Measurements from ENCODE around the gene PRKAR2A. TPM values are rescaled to one million over a fixed set of nuclear protein-coding genes. Genes with fewer than 3 reads are reported as not detected.

Gene PRKAR2A
- polyA plus RNA-seq, 3 donors: 7.5 to 13.0 (median 12.3) TPM

- Histone ChIP-seq H4K20me1 (ENCODE audit: insufficient read depth, low read length) (no peaks in the 10 kb centered on the region), H3K79me2 (ENCODE audit: insufficient read depth, low read length) (no peaks in the 10 kb centered on the region), H3K4me2 (replicated peaks; ENCODE audit: extremely low read depth, low read length, poor library complexity, severe bottlenecking) (no peak overlapping the region), H3K4me1 (ENCODE audit: control insufficient read depth in 1 of 2, insufficient read depth in 2 of 2, low read length in 2 of 2) (peaks cover under 1 to 3% of the 10 kb centered on the region in 2 donors), H2AFZ (ENCODE audit: insufficient read depth, low read depth, low read length, poor library complexity, severe bottlenecking) (no peak overlapping the region), H3K36me3 (replicated peaks in 1 of 2; ENCODE audit: control insufficient read depth in 1 of 2, insufficient read depth in 2 of 2, low read length in 2 of 2) (peaks cover 6 to 63% of the 10 kb centered on the region in 2 donors), H3K27me3 (ENCODE audit: control insufficient read depth in 2 of 2, insufficient read depth in 2 of 2, low read length in 2 of 2) (no peaks in the 10 kb centered on the region), H3K4me3 (replicated peaks in 1 of 3; ENCODE audit: low read depth in 2 of 3, low read length in 3 of 3) (no peak overlapping the region), H3K9ac (ENCODE audit: insufficient read depth, low read length, poor library complexity, severe bottlenecking) (no peak overlapping the region), H3K27ac (ENCODE audit: low read depth in 1 of 2, low read length in 2 of 2) (no peak overlapping the region), H3K9me3 (replicated peaks in 1 of 2; ENCODE audit: control insufficient read depth in 1 of 2, insufficient read depth in 1 of 2, low read length in 2 of 2) (no peaks in the 10 kb centered on the region)
- H3K27ac Mint-ChIP-seq: peak overlapping the region in 1 of 7 donors; percentile 36
- H3K27me3 Mint-ChIP-seq (ENCODE audit: low read depth in 3 of 3): no peaks in the 10 kb centered on the region
- no peaks in the 10 kb centered on the region for H3K9me3 Mint-ChIP-seq
- no peak overlapping the region for H3K4me3 Mint-ChIP-seq
- no peak for DNase-seq
- whole genome bisulfite sequencing (ENCODE audit: insufficient coverage): 96% methylated on average over 4 of the region's 5 CpGs
- intact Hi-C loops (cut with micrococcal nuclease): no loop called here
- H3K36me3 Mint-ChIP-seq: peaks cover 41 to 81% of the 10 kb centered on the region in 2 donors
- TF ChIP-seq CTCF (IDR thresholded peaks at IDR 0.05): no peak
- H3K4me1 Mint-ChIP-seq: peaks cover 2% of the 10 kb centered on the region
Observed at GRCh38 chr3:48756640-48757039, 91.0 kb downstream of the PRKAR2A start.

GRCh38 chr3:48750856-48751255 lies 96.8 kb downstream of the PRKAR2A start:
- Histone ChIP-seq H3K4me2 (replicated peaks; ENCODE audit: extremely low read depth, low read length, poor library complexity, severe bottlenecking) (peak overlapping the region; percentile 14), H3K27me3 (ENCODE audit: control insufficient read depth in 2 of 2, insufficient read depth in 2 of 2, low read length in 2 of 2) (no peaks in the 10 kb centered on the region), H3K9ac (ENCODE audit: insufficient read depth, low read length, poor library complexity, severe bottlenecking) (no peak overlapping the region), H3K27ac (ENCODE audit: low read depth in 1 of 2, low read length in 2 of 2) (peak overlapping the region in 1 of 2 donors; percentile 62), H3K4me3 (replicated peaks in 1 of 3; ENCODE audit: low read depth in 2 of 3, low read length in 3 of 3) (peak overlapping the region in 1 of 3 experiments; percentile 1), H4K20me1 (ENCODE audit: insufficient read depth, low read length) (no peaks in the 10 kb centered on the region), H3K79me2 (ENCODE audit: insufficient read depth, low read length) (no peaks in the 10 kb centered on the region), H3K4me1 (ENCODE audit: control insufficient read depth in 1 of 2, insufficient read depth in 2 of 2, low read length in 2 of 2) (peaks cover 50 to 55% of the 10 kb centered on the region in 2 donors), H3K36me3 (replicated peaks in 1 of 2; ENCODE audit: control insufficient read depth in 1 of 2, insufficient read depth in 2 of 2, low read length in 2 of 2) (peaks cover 3 to 26% of the 10 kb centered on the region in 2 donors), H3K9me3 (replicated peaks in 1 of 2; ENCODE audit: control insufficient read depth in 1 of 2, insufficient read depth in 1 of 2, low read length in 2 of 2) (no peaks in the 10 kb centered on the region), H2AFZ (ENCODE audit: insufficient read depth, low read depth, low read length, poor library complexity, severe bottlenecking) (peak overlapping the region; percentile 6)
- Mint-ChIP-seq H3K4me3 (no peak overlapping the region), H3K36me3 (peaks cover 22 to 57% of the 10 kb centered on the region in 2 donors), H3K9me3 (no peaks in the 10 kb centered on the region), H3K27me3 (ENCODE audit: low read depth in 3 of 3) (no peaks in the 10 kb centered on the region), H3K27ac (peak overlapping the region in 6 of 7 donors; percentile 70 to 85 (median 72)), H3K4me1 (peaks cover 45% of the 10 kb centered on the region)
- intact Hi-C loops (cut with micrococcal nuclease): no loop called here
- TF ChIP-seq CTCF (IDR thresholded peaks at IDR 0.05): no peak
- no CpG with 5 or more reads among the region's 1 CpG for WGBS (ENCODE audit: insufficient coverage)
- DNase-seq: peak in 2 of 3 donors; percentile 22 to 30
